Retinal pigment epithelial cell (primary cell): Measurements from ENCODE around the gene SETD2.
"Not testable (repeated sequence)": the region's sequence is repeated elsewhere in the genome, so short reads cannot be mapped to it uniquely, and the experiment has no call there.

Experiments
- DNase-seq: peaks from one replicate; pipeline ENCODE4 v3.0.0-alpha.2; 2010; ENCODE audit warnings: low read depth
- H3K4me3 ChIP-seq: 2 replicates; pipeline ENCODE4 v1.5.1; 2011; ENCODE audit warnings: mild to moderate bottlenecking, low read length, control low read depth, moderate library complexity
- TF ChIP-seq, protein P1 (sequence below): conservative IDR thresholded peaks from 2 replicates; pipeline ENCODE4 v1.5.1; 2011; ENCODE audit warnings: low read depth, low read length, control low read depth, inconsistent platforms

SETD2 gene

DNA sequence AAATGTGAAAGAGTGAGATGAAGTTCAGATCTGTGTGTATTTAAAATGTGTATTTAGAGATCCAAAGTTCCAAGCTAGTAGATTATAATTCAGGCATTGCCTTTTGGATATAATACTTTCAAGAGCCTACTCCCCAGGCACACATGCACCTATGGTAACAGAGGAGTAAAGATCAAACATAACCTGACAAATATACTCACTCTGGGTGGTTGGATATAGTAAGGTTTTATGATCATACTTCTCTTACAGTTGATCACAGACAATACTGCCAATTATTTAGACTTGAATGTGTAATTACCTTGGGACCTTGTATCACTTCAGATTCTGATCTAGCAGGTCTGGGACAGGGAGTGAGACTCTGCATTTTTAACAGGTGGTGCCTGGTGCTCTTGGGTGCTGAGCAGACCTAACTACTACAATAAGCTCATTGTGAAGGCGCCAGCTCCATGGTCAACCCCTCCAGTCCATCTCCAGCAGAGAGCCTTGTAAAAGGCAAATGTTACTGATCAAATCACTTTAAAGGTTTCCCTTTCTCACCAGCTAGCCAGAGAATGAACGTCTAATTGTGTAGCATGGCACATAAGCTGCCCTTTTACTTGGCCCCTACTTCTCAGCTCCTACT is 128.9 kb downstream of the SETD2 start:
- TF ChIP-seq, protein P1, sequence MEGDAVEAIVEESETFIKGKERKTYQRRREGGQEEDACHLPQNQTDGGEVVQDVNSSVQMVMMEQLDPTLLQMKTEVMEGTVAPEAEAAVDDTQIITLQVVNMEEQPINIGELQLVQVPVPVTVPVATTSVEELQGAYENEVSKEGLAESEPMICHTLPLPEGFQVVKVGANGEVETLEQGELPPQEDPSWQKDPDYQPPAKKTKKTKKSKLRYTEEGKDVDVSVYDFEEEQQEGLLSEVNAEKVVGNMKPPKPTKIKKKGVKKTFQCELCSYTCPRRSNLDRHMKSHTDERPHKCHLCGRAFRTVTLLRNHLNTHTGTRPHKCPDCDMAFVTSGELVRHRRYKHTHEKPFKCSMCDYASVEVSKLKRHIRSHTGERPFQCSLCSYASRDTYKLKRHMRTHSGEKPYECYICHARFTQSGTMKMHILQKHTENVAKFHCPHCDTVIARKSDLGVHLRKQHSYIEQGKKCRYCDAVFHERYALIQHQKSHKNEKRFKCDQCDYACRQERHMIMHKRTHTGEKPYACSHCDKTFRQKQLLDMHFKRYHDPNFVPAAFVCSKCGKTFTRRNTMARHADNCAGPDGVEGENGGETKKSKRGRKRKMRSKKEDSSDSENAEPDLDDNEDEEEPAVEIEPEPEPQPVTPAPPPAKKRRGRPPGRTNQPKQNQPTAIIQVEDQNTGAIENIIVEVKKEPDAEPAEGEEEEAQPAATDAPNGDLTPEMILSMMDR: no peak
- DNase-seq: no peak
- H3K4me3 ChIP-seq: no peak overlapping the region

DNA sequence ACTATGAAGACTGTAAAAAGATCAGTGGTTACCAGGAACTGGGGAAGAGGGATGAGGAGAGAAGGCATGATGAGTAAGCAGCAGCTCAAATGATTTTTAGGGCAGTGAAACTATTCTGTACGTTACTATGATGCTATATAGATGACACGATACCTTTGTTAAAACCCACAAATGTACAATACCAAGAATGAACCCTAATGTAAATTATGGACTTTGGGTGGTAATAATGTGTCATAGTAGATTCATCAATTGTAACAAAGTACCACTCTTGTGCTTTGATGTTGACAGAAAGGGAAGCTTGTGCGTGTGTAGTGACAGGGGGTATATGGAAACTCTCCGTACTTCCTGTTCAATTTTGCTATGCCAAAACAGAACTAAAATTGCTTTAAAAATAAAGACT is 132.9 kb downstream of the SETD2 start:
- not testable (repeated sequence) for H3K4me3 ChIP-seq, DNase-seq

DNA sequence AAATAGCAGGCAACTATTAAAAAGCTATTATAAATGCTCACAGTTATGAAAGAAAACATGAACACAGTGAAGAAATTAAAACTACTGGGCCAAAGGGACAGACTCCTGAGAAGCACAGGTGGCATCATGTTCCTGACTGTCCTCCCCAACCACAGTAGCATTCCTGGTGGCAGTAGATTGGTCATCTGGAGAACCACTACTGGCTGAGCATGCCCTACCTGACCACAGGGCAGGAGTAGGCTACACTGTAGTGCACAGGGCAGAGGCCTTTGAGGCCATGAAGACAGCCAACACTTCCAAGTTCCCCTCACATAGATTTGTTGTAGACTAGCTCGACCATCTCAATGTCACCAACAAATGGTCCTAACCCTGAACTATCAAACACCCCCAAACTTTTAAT is 135.2 kb downstream of the SETD2 start:
- H3K4me3 ChIP-seq: no peak overlapping the region
- TF ChIP-seq, protein P1: no peak
- no peak for DNase-seq

DNA sequence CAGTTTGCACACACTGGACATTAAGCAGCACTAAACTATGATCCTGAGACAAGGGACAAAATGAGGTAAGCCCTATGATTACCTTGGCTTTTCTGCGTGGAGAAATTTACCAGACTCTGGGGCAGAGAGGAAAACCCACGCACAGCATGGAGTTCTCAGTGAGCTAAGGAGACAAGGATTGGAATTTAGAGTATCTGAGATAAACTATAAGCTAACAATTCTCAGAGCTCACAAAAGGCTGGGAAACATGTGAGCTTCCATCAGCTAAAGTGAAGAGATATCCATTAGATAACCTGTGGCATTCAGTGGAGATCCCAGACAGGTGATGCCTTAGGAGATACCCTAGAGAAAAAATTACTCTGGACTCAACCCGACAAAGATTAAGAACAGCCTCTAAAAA is 135.8 kb downstream of the SETD2 start:
- DNase-seq: no peak
- H3K4me3 ChIP-seq: no peak overlapping the region
- TF ChIP-seq, protein P1: no peak

DNA sequence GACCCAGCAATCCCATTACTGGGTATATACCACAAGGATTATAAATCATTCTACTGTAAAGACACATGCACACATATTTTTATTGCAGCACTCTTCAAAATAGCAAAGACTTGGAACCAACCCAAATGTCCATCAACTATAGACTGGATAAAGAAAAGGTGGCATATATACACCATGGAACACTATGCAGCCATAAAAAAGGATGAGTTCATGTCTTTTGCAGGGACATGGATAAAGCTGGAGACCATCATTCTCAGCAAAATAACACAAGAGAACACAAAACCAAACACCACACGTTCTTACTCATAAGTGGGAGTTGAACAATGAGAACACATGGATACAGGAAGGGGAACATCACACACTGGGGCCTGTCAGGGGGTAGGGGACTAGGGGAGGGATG is 137.5 kb downstream of the SETD2 start:
- not testable (repeated sequence) for H3K4me3 ChIP-seq, DNase-seq

DNA sequence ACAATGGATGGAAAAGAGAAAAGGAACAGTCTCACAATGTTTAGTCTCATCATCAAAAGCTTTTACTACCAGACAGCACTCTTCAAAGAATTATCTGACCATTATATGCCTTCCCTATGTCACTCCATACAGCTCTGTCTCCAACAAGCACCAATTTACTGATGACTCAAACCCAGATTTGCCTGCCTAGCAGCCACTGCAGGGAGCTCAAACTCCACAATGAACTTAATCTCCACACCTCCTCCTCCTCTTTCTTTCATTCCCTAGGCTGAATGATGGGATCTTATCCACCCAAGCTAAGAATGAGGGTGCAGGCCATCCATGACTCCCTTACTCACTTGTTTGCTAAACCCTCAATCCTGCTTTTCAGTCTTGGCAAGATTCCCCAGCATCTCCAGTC is 139.0 kb downstream of the SETD2 start:
- TF ChIP-seq, protein P1: peak; percentile 28
- DNase-seq: peak; percentile 66
- no peak overlapping the region for H3K4me3 ChIP-seq

DNA sequence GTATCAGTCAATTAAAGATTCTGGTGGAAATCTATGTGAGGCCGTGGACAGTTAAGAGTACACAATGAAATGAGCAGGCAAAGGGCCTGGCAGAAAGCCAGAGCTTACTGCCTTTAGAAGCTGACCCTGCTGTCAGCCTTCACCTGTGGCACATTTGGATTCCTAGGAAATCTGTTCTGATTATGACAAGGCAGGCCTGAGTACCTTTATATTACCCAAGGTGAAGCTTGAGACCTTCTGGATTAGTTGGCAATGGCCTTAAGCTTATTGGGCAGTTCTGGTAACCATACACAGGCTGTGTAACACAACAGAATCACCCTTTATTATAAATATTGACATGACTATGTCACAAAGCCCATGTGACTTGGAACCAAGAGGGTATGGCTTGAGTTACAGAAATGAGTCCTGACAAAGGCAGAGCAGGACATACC is 141.3 kb downstream of the SETD2 start:
- no peak overlapping the region for H3K4me3 ChIP-seq
- TF ChIP-seq, protein P1: no peak
- DNase-seq: no peak

DNA sequence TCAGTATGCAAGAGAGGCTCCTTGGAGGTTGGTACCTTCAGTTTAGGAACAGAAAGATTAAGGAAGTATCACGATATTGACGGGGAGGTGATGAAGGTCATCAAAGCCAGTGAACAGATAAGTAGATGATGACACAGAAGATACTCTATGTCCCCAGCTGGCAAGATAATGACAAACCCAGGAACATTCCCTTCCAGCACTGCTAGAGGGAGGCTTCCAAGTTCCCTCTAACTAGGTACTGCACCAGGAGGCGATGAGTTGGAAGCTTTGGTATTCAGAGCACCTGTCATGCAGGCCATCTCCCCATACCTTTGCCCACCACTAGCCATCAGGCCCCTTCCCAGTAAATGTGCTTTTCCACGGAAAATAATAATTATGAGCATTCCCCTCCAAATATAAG is 143.6 kb downstream of the SETD2 start:
- TF ChIP-seq, protein P1: no peak
- no peak for DNase-seq
- no peak overlapping the region for H3K4me3 ChIP-seq
